IPS-18c (cell line): ENCODE measurements around the gene NAA20.
A peak's percentile ranks its signal among the peaks of the same experiment; 100 is the strongest.

ENCODE experiments used
- H3K4me3 ChIP-seq: 2 replicates; pipeline ENCODE4 v1.7.0; 2013; ENCODE audit warnings: low read depth, mild to moderate bottlenecking, low read length, moderate library complexity; ENCODE audit not compliant: insufficient read depth
- H3K9me3 ChIP-seq: one replicate; pipeline ENCODE4 v1.6.1; 2013; ENCODE audit warnings: mild to moderate bottlenecking, low read length, moderate library complexity; ENCODE audit not compliant: control insufficient read depth, insufficient read depth

The NAA20 gene

DNA sequence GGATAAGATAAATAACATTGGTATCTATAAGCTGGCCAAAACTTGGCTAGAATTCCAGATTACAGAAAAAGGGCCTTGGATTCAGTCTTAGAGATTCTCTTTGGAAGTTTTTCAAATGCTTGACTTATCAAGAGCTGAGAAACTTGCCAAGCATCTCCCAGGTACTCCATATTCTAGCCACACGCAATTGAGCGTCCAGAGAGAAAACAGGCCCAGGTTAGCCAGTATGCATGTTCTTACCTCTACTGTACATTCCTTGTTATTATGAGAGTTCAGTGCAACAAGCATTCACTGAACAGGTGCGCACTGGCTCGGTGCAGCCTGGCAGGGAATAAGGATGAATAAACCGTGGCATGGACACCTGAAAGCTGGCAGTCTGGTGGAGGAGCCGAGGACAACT lies 21.4 kb downstream of the NAA20 start:
- H3K9me3 ChIP-seq, result peaks cover 3% of the 10 kb centered on the region
- H3K4me3 ChIP-seq, result no peak overlapping the region

DNA sequence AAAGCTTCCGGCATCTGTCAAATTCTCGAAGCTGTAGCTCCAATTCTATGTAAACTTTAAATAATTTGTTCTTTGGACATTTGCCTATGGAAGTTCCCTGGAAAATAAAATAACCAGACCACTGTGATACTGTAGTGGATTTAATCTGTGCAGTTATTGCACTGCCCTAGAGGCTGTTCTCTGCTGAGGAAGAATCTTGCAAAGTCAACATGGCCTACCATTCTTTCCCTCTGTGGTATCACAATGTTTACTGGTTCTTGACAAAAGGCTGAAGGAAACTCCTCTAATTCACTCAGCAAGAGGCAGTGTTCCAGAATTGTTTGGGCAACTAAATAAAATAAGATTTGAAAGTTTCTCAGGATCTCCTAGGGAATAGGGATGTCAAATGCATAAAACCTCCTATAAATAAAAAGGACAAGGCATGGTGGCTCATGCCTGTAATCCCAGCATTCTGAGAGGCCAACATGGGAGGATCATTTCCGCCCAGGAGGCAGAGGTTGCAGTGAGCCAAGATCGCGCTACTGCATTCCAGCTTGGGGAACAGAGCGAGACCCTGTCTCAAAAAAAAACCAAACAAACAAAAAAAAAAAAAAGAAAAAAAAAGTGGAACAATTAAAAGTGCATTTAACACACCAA lies 22.7 kb downstream of the NAA20 start:
- peaks cover 3% of the 10 kb centered on the region for H3K9me3 ChIP-seq
- H3K4me3 ChIP-seq, result no peak overlapping the region

DNA sequence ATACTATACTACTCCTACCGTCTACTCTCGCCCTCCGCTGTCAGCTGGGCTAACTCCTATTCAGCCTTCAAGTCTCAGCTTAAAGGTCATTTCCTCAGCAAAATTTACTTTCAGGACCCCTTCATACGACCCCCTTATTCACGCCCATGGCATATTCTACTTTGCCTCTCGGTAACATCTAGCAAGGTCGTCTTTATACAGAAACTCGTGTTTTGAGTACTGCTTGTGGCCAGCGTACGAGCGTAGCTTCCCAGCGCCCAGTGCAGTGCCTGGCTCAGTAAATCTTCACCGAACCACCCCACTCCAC lies 34.6 kb downstream of the NAA20 start:
- no peaks in the 10 kb centered on the region for H3K9me3 ChIP-seq
- H3K4me3 ChIP-seq, result peak overlapping the region; percentile 100

DNA sequence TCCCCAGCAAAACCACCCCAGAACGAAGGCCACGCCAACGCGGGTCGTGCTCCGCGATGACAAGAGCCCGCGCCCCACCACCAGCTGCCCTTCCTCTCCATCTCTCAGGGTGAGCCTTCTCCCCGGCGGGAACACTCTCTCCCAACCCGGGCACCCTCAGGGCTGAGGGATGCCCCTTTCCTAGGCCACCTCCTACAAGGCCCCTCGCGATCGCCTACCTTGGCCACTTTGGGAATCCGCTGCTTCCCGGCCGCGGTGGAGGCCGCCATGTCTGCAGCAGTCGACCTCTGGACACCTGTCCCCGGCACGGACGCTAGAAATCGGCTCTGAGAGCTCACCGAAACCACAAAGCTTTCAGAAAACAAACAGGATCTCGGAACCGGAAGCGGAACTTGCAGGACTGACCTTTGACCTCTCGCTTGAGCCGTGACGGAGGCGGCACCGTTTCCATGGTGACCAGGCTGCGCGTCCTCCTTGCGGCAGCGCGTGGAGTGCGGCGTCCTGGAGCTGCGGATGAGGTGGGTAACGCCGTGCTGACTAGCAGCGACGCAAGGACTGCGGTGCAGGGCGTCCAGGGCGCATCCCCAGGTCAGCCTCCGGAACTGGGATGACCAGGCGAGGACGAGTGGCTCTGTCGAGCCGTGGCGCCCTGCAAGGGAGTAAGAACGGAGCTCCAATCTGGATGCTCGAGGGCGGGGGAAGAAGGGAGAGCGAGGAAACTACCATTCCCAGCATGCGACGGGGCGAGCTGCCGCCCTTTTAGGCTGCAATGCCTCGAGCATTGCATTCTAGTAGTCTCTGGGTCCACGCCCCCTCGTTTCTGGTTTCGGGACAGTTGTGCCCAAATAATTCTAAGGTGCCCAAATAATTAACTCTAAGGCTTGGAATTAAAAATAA lies 35.2 kb downstream of the NAA20 start, which contains the start of the genes CFAP61 and CRNKL1:
Gene CFAP61 (plus strand): TSS at position 459 of the 897 bp plus-strand sequence. CDS start 4,122 bp downstream, outside the sequence.
Gene CRNKL1 (minus strand): TSS at position 393 of the 897 bp plus-strand sequence. CDS start 124 bp downstream, at position 269.
- no peaks in the 10 kb centered on the region for H3K9me3 ChIP-seq
- peak within 1 kb of the TSS; percentile 100 for H3K4me3 ChIP-seq

DNA sequence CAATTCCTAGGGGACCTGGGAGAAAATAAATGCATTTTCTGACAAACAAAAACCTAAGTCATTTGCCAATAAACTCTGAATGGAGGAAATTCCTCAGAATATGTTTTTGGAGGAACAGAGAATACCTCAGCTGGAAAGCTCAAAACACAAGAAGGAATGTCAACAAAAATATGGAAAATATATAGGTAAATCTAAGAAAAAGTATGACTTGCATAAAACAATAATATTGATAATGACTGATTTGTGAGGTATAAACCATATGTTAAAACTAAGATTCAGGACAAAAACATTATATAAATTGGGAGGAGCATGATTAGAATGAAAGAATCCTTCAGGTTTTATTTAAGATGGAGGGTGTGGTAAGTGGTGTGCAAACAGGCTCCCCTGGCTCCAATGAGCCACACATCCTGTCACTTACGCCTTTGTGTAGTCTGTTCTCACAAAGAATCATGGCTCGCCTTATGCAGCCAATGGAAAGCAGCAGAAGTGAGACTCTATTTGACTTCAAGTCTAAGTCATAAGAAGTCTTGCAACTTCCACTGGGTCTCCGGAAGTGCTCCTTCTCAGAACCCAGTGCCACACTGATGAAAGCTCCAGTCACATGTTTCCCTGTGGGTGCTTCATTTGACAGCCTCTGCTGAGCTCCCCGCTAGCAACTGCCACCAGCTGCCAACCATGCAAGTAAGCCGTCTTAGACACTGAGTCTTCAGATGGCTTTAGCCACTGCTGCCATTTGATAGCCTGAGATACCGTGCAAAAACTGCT lies 43.3 kb downstream of the NAA20 start:
- no peaks in the 10 kb centered on the region for H3K9me3 ChIP-seq
- no peak overlapping the region for H3K4me3 ChIP-seq

DNA sequence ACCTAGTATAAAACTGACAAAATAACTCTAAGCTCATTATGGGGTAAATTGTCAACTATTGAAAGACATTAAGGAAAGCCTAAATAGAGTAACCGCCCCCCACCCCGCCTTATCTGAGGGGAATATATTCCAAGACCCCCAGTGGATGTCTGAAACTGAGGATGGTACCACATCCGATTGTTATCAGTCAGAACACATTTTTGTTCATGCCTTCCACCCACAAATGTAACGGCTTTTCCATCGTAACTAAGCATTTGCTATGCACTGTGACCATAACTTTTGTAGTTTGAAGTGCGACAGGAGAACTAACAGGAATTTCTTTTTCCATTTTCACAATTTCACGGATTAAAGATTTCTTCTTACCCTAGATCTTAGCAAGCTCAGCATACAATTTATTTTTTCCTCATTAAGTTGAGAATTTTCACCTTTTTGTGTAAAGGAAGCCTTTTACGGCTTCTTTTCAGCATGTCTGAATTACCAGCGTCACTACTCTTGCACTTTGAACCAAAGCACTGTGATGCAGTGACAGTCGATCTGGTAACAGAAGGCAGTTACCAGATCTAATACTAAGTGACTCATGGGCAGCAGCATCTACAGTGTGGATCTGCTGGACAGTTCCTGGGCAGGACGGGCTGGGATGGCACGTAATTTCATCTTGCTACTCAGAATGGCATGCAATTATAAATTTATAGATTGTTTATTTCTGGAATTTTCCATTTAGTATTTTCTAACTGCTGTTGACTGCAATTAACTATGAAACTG lies 47.0 kb downstream of the NAA20 start:
- no peak overlapping the region for H3K4me3 ChIP-seq
- no peaks in the 10 kb centered on the region for H3K9me3 ChIP-seq

DNA sequence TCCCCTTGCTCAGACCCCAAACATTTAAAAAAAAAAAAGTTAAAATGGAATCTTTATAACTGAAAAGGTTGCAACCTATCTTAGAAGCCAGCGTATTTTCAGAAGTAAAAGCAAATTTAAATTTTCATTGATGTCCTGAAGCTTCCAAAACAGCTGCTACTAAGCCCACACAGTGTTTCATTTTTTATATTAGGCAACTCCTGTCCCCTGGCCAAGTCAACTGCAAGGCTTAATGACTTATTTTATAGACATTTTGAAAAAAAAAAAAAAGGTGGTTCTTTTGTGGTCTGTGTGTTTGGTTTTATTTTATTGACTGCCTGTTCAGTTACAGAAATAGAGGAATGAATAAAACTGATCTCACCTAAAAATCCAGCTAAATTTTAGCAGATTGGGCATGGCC lies 48.2 kb downstream of the NAA20 start:
- Histone ChIP-seq H3K9me3 (no peaks in the 10 kb centered on the region), H3K4me3 (no peak overlapping the region)

DNA sequence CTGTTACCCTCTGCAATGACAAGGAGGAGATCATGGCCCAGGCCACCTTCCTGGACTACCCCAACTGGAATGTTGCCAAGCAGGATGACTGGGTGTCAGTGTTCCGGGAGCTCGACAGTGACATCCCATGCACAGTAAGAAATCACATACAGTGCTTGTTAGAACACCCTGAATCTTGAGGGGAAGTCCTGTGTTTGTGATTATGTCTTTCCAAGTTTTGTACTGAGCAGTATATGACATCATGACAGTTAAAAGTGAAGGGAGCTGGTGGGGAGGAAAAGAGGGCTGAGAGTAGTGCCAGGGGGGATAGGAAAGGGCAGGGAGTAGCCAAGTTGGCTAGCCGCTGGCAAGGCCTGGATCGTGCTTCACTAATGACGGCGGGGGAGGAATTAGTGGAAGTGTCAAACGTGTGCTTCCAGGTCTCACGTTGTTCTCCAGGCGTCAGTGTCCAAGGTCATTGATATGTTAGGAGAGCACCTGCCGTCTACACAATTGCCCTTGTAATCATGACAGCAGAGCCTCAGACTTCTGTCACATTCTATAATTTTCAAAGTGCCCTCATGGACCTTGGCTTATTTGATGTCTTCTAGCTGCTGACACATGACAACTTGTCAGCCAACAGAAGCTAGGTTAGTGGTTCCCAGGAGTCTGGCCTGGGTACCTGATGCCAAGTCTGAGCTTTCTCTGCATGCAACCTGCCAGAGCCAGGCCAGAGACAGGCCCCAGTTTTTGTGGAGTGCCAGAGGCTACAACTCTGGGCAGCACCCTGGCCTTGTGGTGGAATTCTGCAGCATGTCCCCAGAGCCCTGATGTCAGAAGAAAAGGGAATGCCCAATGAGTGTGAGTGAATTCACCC lies 53.9 kb downstream of the NAA20 start:
- no peaks in the 10 kb centered on the region for H3K9me3 ChIP-seq
- H3K4me3 ChIP-seq, result no peak overlapping the region

DNA sequence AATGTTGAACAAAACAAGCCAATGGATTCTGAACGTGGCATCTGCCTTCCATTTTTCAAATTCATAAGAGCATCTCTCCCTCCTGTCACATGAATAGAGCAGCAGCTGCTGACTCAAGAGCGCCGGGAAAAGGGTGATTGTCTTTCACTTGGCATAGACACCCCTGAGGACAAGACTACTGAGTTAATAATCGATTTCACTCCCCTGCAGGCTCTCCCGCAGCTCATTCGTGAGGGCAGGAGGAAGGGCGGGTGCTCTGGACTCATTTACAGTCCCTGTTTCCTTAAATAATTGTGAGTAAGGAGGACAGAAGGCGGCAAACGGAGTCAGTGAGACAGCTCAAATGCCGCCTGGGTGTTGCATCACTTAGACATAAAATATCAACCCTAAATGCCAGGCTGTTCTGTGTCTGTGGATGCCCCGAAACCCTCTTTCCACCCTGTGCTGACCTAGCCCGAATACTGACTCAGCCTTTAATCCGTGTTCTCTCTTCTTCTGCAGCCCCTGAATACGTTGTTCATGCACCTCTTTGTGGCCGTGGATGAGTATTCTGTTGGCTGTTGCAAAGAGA lies 56.7 kb downstream of the NAA20 start:
- Histone ChIP-seq H3K4me3 (no peak overlapping the region), H3K9me3 (no peaks in the 10 kb centered on the region)

DNA sequence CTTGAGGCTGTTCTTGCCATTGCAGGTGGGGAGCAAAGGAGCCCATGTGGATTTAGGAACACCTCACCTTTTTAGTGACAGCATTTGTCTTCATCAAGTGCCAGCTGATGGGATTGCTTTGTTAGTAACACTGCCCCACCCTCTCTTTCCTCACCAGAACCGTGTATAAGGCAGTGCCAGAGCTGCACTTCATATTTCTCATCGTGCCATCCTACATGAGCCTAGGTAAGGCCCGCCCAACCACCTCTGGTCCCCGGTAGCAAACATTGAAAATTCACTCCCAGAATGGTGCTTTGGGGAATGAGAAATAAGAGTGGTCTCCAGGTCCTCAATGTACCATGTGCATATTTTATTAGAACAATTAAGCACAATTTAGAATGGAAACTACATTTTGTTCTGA lies 57.9 kb downstream of the NAA20 start:
- no peaks in the 10 kb centered on the region for H3K9me3 ChIP-seq

DNA sequence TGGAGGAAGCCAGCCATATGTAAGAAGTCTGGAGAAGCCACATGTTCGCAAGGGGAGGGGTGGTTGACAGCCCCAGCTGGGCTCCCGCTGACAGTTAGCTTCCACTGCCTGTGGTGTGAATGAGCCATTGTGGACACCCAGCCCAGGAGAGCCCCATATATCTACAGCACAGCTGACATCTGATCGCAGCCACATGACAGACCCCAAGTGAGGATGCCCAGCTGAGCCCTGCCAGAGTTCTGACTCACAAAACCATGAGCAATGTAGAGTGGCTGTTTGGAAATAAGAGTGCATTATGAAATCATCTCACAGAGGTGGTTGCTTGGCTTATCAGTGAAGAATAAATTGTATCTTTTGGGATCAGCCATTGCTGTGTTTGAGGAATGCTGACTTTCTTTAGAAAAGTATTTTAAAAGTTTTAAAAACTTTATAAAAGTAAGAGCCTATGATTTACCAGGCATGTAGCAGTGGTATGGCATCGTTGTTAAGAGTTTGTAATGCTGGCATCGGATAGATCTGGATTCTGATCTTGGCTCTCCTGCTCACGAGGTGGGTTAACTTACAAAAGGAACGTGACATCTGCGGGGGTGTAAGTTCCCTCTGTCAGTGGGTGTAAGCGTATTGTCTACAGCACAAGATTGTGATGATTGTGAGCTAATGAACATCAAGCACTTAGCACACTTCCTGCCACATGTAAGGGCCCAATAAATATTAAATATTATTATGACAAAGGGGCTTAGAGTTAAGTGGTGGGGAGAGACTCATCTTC lies 59.3 kb downstream of the NAA20 start:
- Histone ChIP-seq H3K4me3 (no peak overlapping the region), H3K9me3 (no peaks in the 10 kb centered on the region)

More for the DNA sequence above, 57.9 kb downstream of the NAA20 start:
- H3K4me3 ChIP-seq, result no peak overlapping the region

DNA sequence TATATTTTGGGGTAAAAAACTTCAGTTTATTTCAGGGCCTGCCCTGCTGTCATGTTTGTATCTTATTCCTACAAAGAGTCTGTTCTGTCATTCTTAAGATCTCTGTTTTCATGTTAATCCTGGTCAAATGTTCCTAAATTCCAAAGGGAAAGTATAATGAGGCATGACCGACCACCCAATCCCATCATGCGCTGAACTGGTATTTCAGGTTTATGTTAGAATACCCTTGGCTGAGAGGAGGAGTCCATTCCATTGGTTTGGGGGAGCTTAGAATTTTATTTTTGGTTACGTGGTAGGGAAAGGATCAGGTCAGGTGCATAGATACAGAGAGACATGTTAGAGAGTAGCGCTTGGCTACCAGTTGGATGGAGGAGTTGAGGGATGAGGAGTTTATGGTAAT lies 60.9 kb downstream of the NAA20 start:
- H3K4me3 ChIP-seq, result no peak overlapping the region

DNA sequence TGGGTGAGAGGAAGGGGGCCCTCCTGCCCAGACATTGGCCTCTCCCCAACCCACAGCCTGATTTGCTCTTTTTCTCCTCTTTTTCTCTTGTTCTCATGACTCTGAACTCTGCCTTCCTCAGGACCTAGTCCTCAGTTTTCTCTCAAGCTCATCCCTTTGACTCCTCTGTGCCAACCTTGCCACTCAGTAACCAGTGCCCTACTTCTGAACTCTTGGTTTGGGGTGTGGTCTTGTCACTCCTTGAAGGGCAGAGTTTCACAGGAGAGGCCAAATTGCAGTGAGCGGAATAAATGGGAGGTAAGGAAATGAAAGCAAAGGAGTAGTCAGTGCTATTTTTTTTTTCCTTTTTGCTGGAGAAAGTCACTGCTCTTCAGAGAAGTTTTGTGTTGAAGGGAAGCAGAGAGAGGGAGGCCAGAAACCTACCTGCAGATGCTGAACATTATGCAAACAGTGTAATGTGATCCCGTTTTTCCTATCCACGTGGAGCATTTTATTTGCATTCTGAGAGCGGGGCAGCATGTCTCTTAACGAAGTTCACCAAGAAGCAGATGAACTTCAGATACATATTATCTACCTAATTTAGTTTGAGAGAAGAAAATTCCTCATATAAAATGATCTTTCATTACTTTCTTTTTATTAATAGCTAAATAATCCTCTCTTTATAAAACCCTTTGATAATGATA lies 62.1 kb downstream of the NAA20 start:
- Histone ChIP-seq H3K9me3 (no peaks in the 10 kb centered on the region), H3K4me3 (no peak overlapping the region)

More for the DNA sequence above, 60.9 kb downstream of the NAA20 start:
- no peaks in the 10 kb centered on the region for H3K9me3 ChIP-seq
